Left ventricle myocardium superior (tissue), 1 donor: ENCODE results near the gene WWOX. TPM values are rescaled to one million over a fixed set of nuclear protein-coding genes. Genes with fewer than 3 reads are reported as not detected.
"Not testable (repeated sequence)": the region's sequence is repeated elsewhere in the genome, so short reads cannot be mapped to it uniquely, and the experiment has no call there.

Experiments
- ATAC-seq: fragments of 200-7000 bp; cut with Tn5 transposase; one replicate; pipeline ENCODE4 v1.9.1; 2020; ENCODE audit warnings: mild to moderate bottlenecking, moderate library complexity
- DNase-seq: peaks from one replicate; pipeline ENCODE4 v3.0.0-alpha.2; 2020
- intact Hi-C: fragments of 100-400 bp; cut with micrococcal nuclease; formaldehyde crosslinking; loops from one replicate; pipeline ENCODE4 v1.11.0; 2022
- total RNA-seq: library from RNA; stranded (reverse); fragmentation: NEBNext Ultra II Directional; extraction: Animal tissue kit (Norgen Biotek cat#: 25700); gene quantifications from one replicate; pipeline ENCODE4 v1.2.1, GENCODE V29; 2021
- donor health status: DM: no; HTN: yes; CAD: no; lungs with severe emphysema.

WWOX gene
- total RNA-seq, 1 donor from 2014 or later, result 12.8 TPM

- intact Hi-C loops, result no loop called here
- no peak for ATAC-seq
- no peak for DNase-seq
Observed at GRCh38 chr16:78690510-78690909, 591.1 kb downstream of the WWOX start.

GRCh38 chr16:78691746-78692145, 592.3 kb downstream of the WWOX start:
- intact Hi-C loops, ATAC-seq, DNase-seq: not testable (repeated sequence)

- intact Hi-C loops, result no loop called here
- ATAC-seq (no peak), DNase-seq (no peak)
Observed at GRCh38 chr16:78693496-78693895, 594.0 kb downstream of the WWOX start.

GRCh38 chr16:78694414-78694813, 595.0 kb downstream of the WWOX start:
- intact Hi-C loops, result no loop called here
- DNase-seq (no peak), ATAC-seq (no peak)

GRCh38 chr16:78695391-78695790, 595.9 kb downstream of the WWOX start:
- no peak for DNase-seq
- intact Hi-C loops, result no loop called here
- no peak for ATAC-seq

- intact Hi-C loops, result no loop called here
- ATAC-seq, result no peak
- no peak for DNase-seq
Observed at GRCh38 chr16:78696797-78697196, 597.3 kb downstream of the WWOX start.

- DNase-seq (no peak), ATAC-seq (no peak)
- intact Hi-C loops, result no loop called here
Observed at GRCh38 chr16:78697426-78697825, 598.0 kb downstream of the WWOX start.

- DNase-seq, result no peak
- intact Hi-C loops, result no loop called here
- ATAC-seq, result no peak
Observed at GRCh38 chr16:78703936-78704335, 604.5 kb downstream of the WWOX start.

GRCh38 chr16:78704416-78704815, 605.0 kb downstream of the WWOX start:
- no peak for ATAC-seq
- intact Hi-C loops, result no loop called here
- no peak for DNase-seq

- no peak for DNase-seq
- ATAC-seq, result no peak
- intact Hi-C loops, result no loop called here
Observed at GRCh38 chr16:78705694-78706093, 606.2 kb downstream of the WWOX start.

- intact Hi-C loops, result no loop called here
- ATAC-seq (no peak), DNase-seq (no peak)
Observed at GRCh38 chr16:78706637-78707036, 607.2 kb downstream of the WWOX start.

GRCh38 chr16:78709137-78709884, 609.9 kb downstream of the WWOX start:
- no peak for DNase-seq
- ATAC-seq, result no peak
- intact Hi-C loops, result no loop called here

GRCh38 chr16:78715106-78715505, 615.7 kb downstream of the WWOX start:
- DNase-seq (no peak), ATAC-seq (no peak)
- intact Hi-C loops, result no loop called here

GRCh38 chr16:78715673-78716072, 616.2 kb downstream of the WWOX start:
- intact Hi-C loops, result no loop called here

GRCh38 chr16:78718141-78718540, 618.7 kb downstream of the WWOX start:
- ATAC-seq (no peak), DNase-seq (no peak)
- intact Hi-C loops, result no loop called here

More at GRCh38 chr16:78715673-78716072, 616.2 kb downstream of the WWOX start:
- DNase-seq, result no peak
- ATAC-seq, result no peak

GRCh38 chr16:78720416-78720815, 621.0 kb downstream of the WWOX start:
- DNase-seq (no peak), ATAC-seq (no peak)
- intact Hi-C loops, result no loop called here

GRCh38 chr16:78727536-78727935, 628.1 kb downstream of the WWOX start:
- DNase-seq, result no peak
- no peak for ATAC-seq

GRCh38 chr16:78729687-78730086, 630.2 kb downstream of the WWOX start:
- intact Hi-C loops, result no loop called here
- DNase-seq, result no peak
- no peak for ATAC-seq

More at GRCh38 chr16:78727536-78727935, 628.1 kb downstream of the WWOX start:
- intact Hi-C loops, result no loop called here

- intact Hi-C loops, result no loop called here
- ATAC-seq, result no peak
- DNase-seq, result no peak
Observed at GRCh38 chr16:78731785-78732184, 632.3 kb downstream of the WWOX start.

GRCh38 chr16:78732696-78733095, 633.2 kb downstream of the WWOX start:
- DNase-seq, result no peak
- intact Hi-C loops, result no loop called here
- ATAC-seq, result no peak

GRCh38 chr16:78735337-78735736, 635.9 kb downstream of the WWOX start:
- ATAC-seq (no peak), DNase-seq (no peak)
- intact Hi-C loops, result no loop called here
